OCI-M2 (cell line): ENCODE data around the gene FIZ1.
A peak's percentile ranks its signal among the peaks of the same experiment; 100 is the strongest.

Source experiments
- DNase-seq: peaks from one replicate; lab custom pipeline; 2025; ENCODE audit not compliant: unreplicated experiment; lab: John Stamatoyannopoulos, UW

Gene FIZ1, protein sequence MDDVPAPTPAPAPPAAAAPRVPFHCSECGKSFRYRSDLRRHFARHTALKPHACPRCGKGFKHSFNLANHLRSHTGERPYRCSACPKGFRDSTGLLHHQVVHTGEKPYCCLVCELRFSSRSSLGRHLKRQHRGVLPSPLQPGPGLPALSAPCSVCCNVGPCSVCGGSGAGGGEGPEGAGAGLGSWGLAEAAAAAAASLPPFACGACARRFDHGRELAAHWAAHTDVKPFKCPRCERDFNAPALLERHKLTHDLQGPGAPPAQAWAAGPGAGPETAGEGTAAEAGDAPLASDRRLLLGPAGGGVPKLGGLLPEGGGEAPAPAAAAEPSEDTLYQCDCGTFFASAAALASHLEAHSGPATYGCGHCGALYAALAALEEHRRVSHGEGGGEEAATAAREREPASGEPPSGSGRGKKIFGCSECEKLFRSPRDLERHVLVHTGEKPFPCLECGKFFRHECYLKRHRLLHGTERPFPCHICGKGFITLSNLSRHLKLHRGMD

DNA sequence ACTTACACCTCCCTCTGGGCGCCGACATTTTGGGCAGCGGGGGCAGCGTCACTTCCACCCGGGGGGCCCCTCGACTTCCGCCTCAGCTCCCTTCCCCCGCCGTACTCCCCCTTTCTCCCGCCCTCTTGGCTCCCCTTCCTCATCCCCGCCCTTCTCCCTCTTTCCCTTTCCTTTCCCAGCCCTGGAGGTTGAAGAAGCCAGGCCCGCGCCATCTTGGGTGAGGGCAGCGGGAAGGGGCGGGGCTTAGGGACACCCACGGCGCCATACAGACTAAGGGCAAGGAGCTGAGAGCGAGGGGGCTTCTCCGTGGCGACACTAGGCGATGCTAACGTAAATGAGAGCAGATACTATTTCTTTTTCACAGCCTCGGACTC is at the start of gene FIZ1:
Gene FIZ1 (minus strand): TSS at position 50 of the 374 bp plus-strand sequence. CDS start 1,652 bp downstream, outside the sequence.
- peak; percentile 97 for DNase-seq

- no peak for DNase-seq
Measured at GRCh38 chr19:55648585-55649267, 49.4 kb upstream of the FIZ1 start.

DNA sequence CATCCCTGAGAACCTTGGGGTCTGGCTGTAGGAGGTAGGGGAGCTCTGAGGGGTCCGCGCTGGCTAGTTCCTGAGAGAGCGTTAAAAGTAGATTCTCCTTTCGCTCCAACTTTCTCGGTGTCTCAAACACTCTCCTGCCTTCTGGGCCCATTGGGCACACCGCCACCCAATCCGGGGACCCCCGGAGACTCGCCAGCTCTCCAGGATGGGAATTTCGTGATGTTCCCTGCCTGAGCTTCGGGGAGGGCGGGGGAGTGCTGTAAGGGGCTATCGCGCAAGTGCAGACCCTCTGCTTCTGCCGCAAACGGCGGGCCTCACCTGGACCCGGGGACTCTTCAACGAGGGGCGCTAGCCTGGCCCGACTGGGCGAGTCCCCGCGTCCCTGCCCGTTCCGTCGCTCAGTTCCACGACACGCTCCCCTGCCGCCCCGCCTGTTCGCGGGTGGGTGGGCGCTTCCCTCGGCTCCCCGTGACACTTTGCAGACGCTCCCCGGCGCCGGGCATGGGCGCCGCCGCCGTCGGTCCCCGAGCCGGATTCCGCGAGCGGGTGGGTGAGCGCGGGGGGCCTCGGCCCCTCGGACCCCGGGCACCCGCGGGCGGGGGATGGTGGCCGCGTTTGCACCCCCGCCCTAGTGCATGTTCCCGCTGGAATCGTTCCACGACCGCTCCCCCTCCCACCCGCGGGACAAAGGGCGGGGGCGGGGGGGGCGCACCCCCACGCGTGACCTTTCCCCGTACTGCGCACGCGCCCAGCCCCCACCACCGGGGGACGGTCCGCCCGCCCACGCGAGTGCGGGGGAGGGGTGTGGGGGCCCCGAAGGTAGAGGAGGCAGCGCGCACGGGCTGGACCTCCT is 48.6 kb upstream of the FIZ1 start, which contains the start of gene CCDC106:
Gene CCDC106 (plus strand): TSS at position 481 of the 853 bp plus-strand sequence. CDS start 835 bp downstream, outside the sequence.
- no peak for DNase-seq

GRCh38 chr19:55646889-55647731 is 47.8 kb upstream of the FIZ1 start:
- no peak for DNase-seq

- no peak for DNase-seq
Measured at GRCh38 chr19:55645512-55645881, 46.2 kb upstream of the FIZ1 start.

DNA sequence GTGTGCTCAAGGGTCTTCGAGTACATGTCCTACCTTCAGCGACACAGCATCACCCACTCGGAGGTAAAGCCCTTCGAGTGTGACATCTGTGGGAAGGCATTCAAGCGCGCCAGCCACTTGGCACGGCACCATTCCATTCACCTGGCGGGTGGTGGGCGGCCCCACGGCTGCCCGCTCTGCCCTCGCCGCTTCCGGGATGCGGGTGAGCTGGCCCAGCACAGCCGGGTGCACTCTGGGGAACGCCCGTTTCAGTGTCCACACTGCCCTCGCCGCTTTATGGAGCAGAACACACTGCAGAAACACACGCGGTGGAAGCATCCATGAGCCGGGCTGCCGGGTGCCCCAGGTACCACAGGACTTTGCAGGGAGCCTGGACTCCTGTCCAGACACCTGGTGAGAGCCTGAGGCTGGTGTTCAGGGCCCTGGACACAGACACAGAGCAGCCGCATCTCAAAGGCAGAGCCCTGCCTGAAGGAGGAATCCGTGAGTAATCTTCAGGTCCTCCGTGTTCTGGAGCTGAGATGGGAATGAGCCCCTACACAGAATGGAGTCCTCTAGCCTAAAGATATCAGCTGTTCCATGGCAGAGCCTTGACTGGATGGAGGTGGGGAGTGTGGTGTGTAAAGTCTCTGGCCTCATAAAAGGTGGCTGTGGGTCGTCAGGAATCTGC is 45.7 kb upstream of the FIZ1 start:
- no peak for DNase-seq

GRCh38 chr19:55644191-55644833 is 45.0 kb upstream of the FIZ1 start:
- no peak for DNase-seq

- no peak for DNase-seq
Measured at GRCh38 chr19:55643887-55644176, 44.5 kb upstream of the FIZ1 start.

DNA sequence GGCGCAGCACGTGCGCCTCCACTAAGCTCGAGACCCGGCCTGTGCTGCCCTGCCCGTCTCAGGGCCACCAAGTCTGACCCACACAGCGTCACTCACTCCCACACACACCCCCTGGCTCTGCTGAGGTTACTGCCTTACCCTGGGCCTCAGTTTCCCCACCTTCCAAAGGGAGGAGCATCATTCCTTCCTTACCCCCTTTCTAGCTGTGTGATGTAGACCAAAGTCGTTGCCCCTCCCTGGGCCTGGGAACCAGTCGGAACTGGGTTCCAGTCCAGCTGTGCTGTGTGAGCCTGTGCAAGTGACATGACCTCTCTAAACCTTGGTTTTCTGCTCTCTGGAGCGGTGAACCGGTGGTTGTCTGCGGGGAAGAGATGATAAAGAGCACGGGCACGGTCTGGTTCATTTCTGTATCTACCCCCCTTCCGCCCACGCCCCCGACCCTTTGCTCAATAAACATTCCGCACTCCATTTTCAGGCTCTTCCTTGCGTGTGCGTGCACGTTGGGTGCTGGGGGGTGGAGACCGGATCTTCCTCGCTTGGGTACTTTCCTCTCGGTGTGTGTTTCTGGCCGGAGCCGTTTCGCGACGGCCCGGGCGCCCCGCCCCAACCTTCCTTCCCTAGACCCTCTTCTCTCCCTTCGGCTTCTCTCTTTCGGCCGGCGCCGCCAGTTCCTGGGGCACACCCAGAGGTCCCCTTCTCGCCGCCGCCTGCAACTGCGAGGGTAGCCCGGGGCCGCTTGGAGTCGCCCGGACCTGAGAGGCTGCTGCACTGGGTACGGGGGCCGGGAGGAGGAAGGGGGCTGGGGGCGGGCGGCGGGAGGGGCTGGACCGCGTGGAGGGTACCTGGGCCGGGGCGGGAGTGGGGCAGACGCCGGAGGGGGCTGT is 43.9 kb upstream of the FIZ1 start, which contains the start of gene ZNF581:
Gene ZNF581 (plus strand): TSS at position 647 of the 884 bp plus-strand sequence. CDS start 923 bp downstream, outside the sequence.
- peak; percentile 67 for DNase-seq

DNA sequence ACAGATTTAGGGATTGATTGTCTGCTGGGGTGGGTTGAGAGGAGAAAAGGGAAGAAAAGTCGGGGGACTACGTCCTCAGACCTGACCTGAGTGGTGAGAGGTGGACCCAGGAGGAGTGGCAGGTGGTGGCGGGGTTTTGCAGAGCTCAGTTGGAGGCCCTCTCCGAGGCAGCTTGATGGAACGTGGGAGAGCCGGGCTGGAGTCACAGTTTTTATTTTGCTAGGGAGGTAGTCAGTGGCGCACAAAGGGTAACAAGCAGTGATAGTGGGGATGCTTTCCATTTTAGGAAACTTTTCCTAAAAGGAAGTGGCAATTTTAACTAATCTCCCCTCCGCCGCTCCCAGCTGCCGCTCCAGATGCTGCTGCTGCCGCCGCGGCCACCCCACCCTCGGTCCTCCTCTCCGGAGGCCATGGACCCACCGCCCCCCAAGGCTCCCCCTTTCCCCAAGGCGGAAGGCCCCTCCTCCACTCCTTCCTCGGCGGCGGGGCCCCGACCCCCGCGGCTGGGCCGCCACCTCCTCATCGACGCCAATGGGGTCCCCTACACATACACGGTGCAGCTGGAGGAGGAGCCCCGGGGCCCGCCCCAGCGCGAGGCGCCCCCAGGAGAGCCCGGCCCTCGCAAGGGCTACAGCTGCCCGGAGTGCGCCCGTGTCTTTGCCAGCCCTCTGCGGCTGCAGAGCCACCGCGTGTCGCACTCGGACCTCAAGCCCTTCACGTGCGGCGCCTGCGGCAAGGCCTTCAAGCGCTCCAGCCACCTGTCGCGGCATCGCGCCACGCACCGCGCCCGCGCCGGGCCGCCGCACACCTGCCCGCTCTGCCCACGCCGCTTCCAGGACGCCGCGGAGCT is 43.1 kb upstream of the FIZ1 start:
- no peak for DNase-seq

DNA sequence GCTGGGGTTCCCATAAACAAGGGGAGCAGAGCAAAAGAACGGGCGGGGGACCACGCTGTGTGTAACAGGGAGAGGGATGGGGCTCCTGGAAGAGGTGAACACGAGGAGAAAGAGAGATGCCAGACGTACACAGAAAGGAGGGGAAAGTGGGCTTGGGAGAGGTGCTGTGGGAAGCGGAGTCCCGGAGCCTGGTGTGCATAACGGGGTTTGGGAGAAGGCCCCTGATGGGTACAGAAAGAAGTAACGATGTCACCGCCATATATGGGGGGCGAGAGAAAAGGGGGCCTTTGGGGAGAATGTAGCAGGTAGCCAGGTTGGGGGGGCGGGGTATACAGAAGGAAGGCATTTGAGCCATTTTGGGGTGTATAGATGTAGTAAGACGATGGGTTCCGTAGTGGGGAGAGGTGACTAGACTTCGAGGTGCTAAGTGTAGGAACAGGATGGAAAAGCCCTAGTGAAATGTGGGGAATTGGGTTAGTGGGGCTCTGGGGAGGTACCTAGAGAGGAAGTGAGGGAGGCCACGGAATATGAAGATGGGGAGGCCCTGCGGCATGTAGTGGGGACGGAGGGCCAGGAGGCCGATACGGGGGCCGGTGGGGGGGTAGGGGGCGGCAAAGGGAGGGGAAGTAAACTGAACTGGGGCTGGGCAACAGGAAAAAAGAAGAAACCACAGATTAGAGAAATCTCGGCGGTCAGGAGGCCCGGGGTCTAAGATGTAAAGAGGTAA is 42.3 kb upstream of the FIZ1 start:
- DNase-seq = no peak

GRCh38 chr19:55640577-55641425 is 41.5 kb upstream of the FIZ1 start, which contains the start of gene ZNF580:
Gene ZNF580 (plus strand): TSS chr19:55641002. CDS start chr19:55642509, 1,507 bp downstream.
- no peak for DNase-seq

DNA sequence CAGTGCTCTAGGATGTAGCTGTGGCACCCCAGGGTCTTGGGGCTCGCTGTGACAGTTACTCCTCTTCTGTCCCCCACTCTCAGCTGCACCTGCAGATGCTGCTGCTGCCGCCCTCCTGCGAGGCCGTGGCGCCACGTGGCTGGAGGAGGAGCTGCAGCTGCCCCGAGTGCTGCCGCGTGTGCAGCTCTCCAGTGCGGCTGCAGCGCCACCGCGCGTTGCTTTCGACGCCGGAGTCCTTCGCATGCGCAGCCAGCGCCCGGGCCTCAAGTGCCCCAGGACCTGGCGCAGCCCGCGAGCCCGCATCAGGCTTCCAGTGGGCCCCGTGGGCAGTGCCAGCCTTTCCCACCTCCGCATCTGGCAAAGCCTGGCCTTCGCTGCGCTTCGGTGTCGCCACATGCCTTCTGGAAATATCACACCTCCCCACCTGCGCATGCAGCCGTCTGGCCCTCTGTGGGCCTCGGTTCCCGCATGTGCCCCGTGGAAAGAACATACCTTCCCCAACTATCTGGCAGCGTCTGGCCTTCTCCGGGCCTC is 40.8 kb upstream of the FIZ1 start:
- no peak for DNase-seq

GRCh38 chr19:55638864-55639359 is 39.6 kb upstream of the FIZ1 start:
- DNase-seq = no peak

DNA sequence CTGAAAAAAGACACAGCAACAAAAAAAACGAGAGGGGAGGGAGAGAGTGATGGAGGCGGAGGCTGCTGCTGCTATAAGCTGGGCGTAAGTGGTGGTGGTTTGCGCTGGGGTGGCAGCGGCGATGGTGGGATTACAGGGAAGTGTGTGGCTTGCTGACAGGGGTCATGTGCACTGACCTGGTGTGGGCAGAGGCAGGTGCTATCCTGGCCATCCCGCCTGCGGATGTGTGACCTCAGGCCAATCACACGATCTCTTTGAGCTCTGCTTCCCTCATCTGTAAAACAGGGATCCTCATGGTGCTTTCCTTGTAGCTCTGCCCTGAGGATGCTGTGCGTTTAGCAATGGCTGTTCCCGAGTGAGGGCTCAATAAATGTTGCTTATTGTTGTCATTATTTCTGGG is 38.2 kb upstream of the FIZ1 start:
- DNase-seq = no peak
